Peyer's patch (tissue), 4 donors: ENCODE results near the gene DIP2A.

Source experiments
- CTCF ChIP-seq, 6 experiments: fragments of 450-650 bp in 4 of 6; fragments of 200-600 bp in 2 of 6; sonication (generic) in 1 of 6; IDR thresholded peaks; one replicate each; pipeline ENCODE4 v1.5.1; 2017 to 2019; ENCODE audit warnings: antibody characterized with exemption in 6 of 6, mild to moderate bottlenecking in 3 of 6, moderate library complexity in 1 of 6
- POLR2A ChIP-seq, 2 donors: fragments of 450-650 bp; IDR thresholded peaks; one replicate each; pipeline ENCODE4 v1.5.1; 2017; ENCODE audit warnings: antibody characterized with exemption in 2 of 2, mild to moderate bottlenecking in 2 of 2, moderate library complexity in 2 of 2

- no peak for TF ChIP-seq CTCF (IDR thresholded peaks at IDR 0.05)
- no peak for TF ChIP-seq POLR2A (IDR thresholded peaks at IDR 0.05)
Measured at GRCh38 chr21:46428286-46428685, 30.4 kb upstream of the DIP2A start.
